IMR-90 (cell line): ENCODE data around the gene FBN1. TPM values are rescaled to one million over a fixed set of nuclear protein-coding genes. Genes with fewer than 3 reads are reported as not detected.

ENCODE experiments used
- ATAC-seq: fragments of 200-7000 bp; cut with Tn5 transposase; 2 replicates; pipeline ENCODE4 v1.9.1; 2020; ENCODE audit warnings: low read depth, mild to moderate bottlenecking, moderate library complexity
- BruUV-seq: library from RNA; stranded (reverse); fragments of 400-500 nt; replicated peaks from 2 replicates; lab custom pipeline; 2021; lab: Mats Ljungman, UMichigan
- CTCF ChIA-PET: fragments of 300-600 bp; formaldehyde crosslinking; extraction: SDS; loops from one replicate; lab custom pipeline; 2021; ENCODE audit warnings: antibody characterized with exemption; lab: Yijun Ruan, JAX
- POLR2A ChIA-PET: fragments of 300-600 bp; sonication (Branson Sonifier 250); formaldehyde crosslinking; loops from one replicate; lab custom pipeline; 2022; ENCODE audit warnings: antibody characterized with exemption; ENCODE audit not compliant: unreplicated experiment; lab: Charles Lee
- DNase-seq: peaks from one replicate; pipeline ENCODE4 v3.0.0; 2013
- H2AFZ ChIP-seq: replicated peaks from 2 replicates; pipeline ENCODE3; 2013; ENCODE audit warnings: low read length, mild to moderate bottlenecking; ENCODE audit not compliant: poor library complexity
- H2AK5ac ChIP-seq: 2 replicates; pipeline ENCODE4 v1.6.1; 2013; ENCODE audit warnings: low read depth, low read length, inconsistent platforms
- H2AK9ac ChIP-seq: replicated peaks from 2 replicates; pipeline ENCODE3; 2013; ENCODE audit warnings: mild to moderate bottlenecking, low read depth, low read length, moderate library complexity; ENCODE audit not compliant: poor library complexity
- H2BK120ac ChIP-seq: 2 replicates; pipeline ENCODE4 v1.6.1; 2013; ENCODE audit warnings: low read depth, low read length, inconsistent platforms
- H2BK15ac ChIP-seq: 3 replicates; pipeline ENCODE4 v1.6.1; 2013; ENCODE audit warnings: low read depth, low read length, inconsistent platforms
- H2BK20ac ChIP-seq: 2 replicates; pipeline ENCODE4 v1.6.1; 2013; ENCODE audit warnings: low read depth, mild to moderate bottlenecking, inconsistent platforms, low read length, moderate library complexity
- H2BK5ac ChIP-seq: 2 replicates; pipeline ENCODE4 v1.6.1; 2013; ENCODE audit warnings: mild to moderate bottlenecking, low read depth, low read length, inconsistent platforms; ENCODE audit not compliant: poor library complexity, severe bottlenecking
- H3K14ac ChIP-seq: replicated peaks from 2 replicates; pipeline ENCODE4 v1.6.1; 2013; ENCODE audit warnings: low read depth, low read length, inconsistent platforms
- H3K18ac ChIP-seq: 2 replicates; pipeline ENCODE4 v1.6.1; 2013; ENCODE audit warnings: low read depth, low read length, control low read depth
- H3K23ac ChIP-seq: 2 replicates; pipeline ENCODE4 v1.6.1; 2013; ENCODE audit warnings: low read depth, low read length, inconsistent platforms
- H3K27ac ChIP-seq: 2 replicates; pipeline ENCODE4 v1.5.1; 2013; ENCODE audit warnings: mild to moderate bottlenecking, control low read depth, low read length; ENCODE audit not compliant: insufficient read depth
- H3K27me3 ChIP-seq: 2 replicates; pipeline ENCODE4 v1.6.1; 2013; ENCODE audit warnings: low read length; ENCODE audit not compliant: control insufficient read depth, insufficient read depth
- H3K36me3 ChIP-seq: 2 replicates; pipeline ENCODE4 v1.6.1; 2013; ENCODE audit warnings: low read length, mixed read lengths; ENCODE audit not compliant: control insufficient read depth, insufficient read depth
- H3K4ac ChIP-seq: 2 replicates; pipeline ENCODE4 v1.6.1; 2013; ENCODE audit warnings: low read depth, low read length, inconsistent platforms
- H3K4me1 ChIP-seq: 2 replicates; pipeline ENCODE4 v1.6.1; 2013; ENCODE audit warnings: low read length, mixed read lengths; ENCODE audit not compliant: control insufficient read depth, insufficient read depth
- H3K4me2 ChIP-seq: 2 replicates; pipeline ENCODE4 v1.6.1; 2013; ENCODE audit warnings: low read depth, mild to moderate bottlenecking, control low read depth, low read length, moderate library complexity
- H3K4me3 ChIP-seq: 2 replicates; pipeline ENCODE4 v1.5.1; 2013; ENCODE audit warnings: low read depth, mild to moderate bottlenecking, control low read depth, low read length, moderate library complexity; ENCODE audit not compliant: insufficient read depth
- H3K56ac ChIP-seq: 2 replicates; pipeline ENCODE4 v1.6.1; 2013; ENCODE audit warnings: low read length, inconsistent platforms; ENCODE audit not compliant: insufficient read depth; ENCODE audit errors: extremely low read depth
- H3K79me1 ChIP-seq, 2 experiments: 2 replicates each; pipeline ENCODE4 v1.6.1; 2013; ENCODE audit warnings: low read length in 2 of 2, inconsistent platforms in 1 of 2, low read depth in 1 of 2
- H3K9ac ChIP-seq: 2 replicates; pipeline ENCODE4 v1.6.1; 2013; ENCODE audit warnings: low read depth, low read length, control low read depth
- H3K9me1 ChIP-seq: 2 replicates; pipeline ENCODE4 v1.6.1; 2013; ENCODE audit warnings: low read length, inconsistent platforms; ENCODE audit not compliant: insufficient read depth
- H3K9me3 ChIP-seq: 2 replicates; pipeline ENCODE4 v1.6.1; 2013; ENCODE audit warnings: low read length; ENCODE audit not compliant: control insufficient read depth, insufficient read depth
- H4K20me1 ChIP-seq: 2 replicates; pipeline ENCODE4 v1.6.1; 2013; ENCODE audit warnings: low read length, inconsistent platforms; ENCODE audit not compliant: insufficient read depth
- H4K5ac ChIP-seq: 2 replicates; pipeline ENCODE4 v1.6.1; 2013; ENCODE audit warnings: mild to moderate bottlenecking, low read depth, low read length, control low read depth
- H4K8ac ChIP-seq, 2 experiments: 2 replicates each; pipeline ENCODE4 v1.6.1; 2013; ENCODE audit warnings: low read depth in 2 of 2, low read length in 2 of 2, control low read depth in 1 of 2, inconsistent platforms in 1 of 2
- H4K91ac ChIP-seq: 2 replicates; pipeline ENCODE4 v1.6.1; 2013; ENCODE audit warnings: low read depth, low read length, inconsistent platforms; ENCODE audit not compliant: insufficient read depth
- BHLHE40 ChIP-seq: fragments of 150-350 bp; IDR thresholded peaks from 2 replicates; pipeline ENCODE4 v1.6.1; 2016; ENCODE audit warnings: mild to moderate bottlenecking, low read depth, low read length
- CEBPB ChIP-seq: IDR thresholded peaks from 2 replicates; pipeline ENCODE4 v1.6.1; 2012; ENCODE audit warnings: low read depth, low read length, improper control_type of control experiment
- CHD1 ChIP-seq: IDR thresholded peaks from 2 replicates; pipeline ENCODE4 v1.6.1; 2012; ENCODE audit warnings: low read depth, low read length, improper control_type of control experiment
- FOS ChIP-seq: fragments of 150-350 bp; IDR thresholded peaks from 2 replicates; pipeline ENCODE4 v1.6.1; 2016; ENCODE audit warnings: low read depth, low read length
- MAFK ChIP-seq: IDR thresholded peaks from 2 replicates; pipeline ENCODE4 v1.6.1; 2012; ENCODE audit warnings: low read depth, low read length, improper control_type of control experiment
- MAZ ChIP-seq: IDR thresholded peaks from 2 replicates; pipeline ENCODE4 v1.6.1; 2012; ENCODE audit warnings: low read depth, mild to moderate bottlenecking, low read length, improper control_type of control experiment, moderate library complexity, borderline replicate concordance
- MXI1 ChIP-seq: IDR thresholded peaks from 2 replicates; pipeline ENCODE4 v1.6.1; 2012; ENCODE audit warnings: low read depth, mild to moderate bottlenecking, low read length, moderate library complexity, borderline replicate concordance
- NFE2L2 ChIP-seq: fragments of 150-350 bp; IDR thresholded peaks from 2 replicates; pipeline ENCODE4 v1.6.1; 2016; ENCODE audit warnings: low read depth, mild to moderate bottlenecking, low read length
- POLR2A ChIP-seq: IDR thresholded peaks from 2 replicates; pipeline ENCODE4 v1.6.1; 2012; ENCODE audit warnings: mild to moderate bottlenecking, low read depth, low read length
- RAD21 ChIP-seq: IDR thresholded peaks from 2 replicates; pipeline ENCODE4 v1.6.1; 2012; ENCODE audit warnings: low read length, improper control_type of control experiment
- RCOR1 ChIP-seq: IDR thresholded peaks from 2 replicates; pipeline ENCODE4 v1.6.1; 2012; ENCODE audit warnings: mild to moderate bottlenecking, low read length, improper control_type of control experiment; ENCODE audit not compliant: insufficient replicate concordance
- RFX5 ChIP-seq: IDR thresholded peaks from 2 replicates; pipeline ENCODE4 v1.8.0; 2012; ENCODE audit warnings: low read depth, mild to moderate bottlenecking, low read length, moderate library complexity
- SMC3 ChIP-seq: fragments of 150-350 bp; IDR thresholded peaks from 2 replicates; pipeline ENCODE4 v1.6.1; 2016; ENCODE audit warnings: low read depth, mild to moderate bottlenecking, antibody characterized with exemption, low read length, moderate library complexity
- WGBS, 2 experiments: methylation state at CpG; one replicate each; pipeline versions ENCODE4 v1.1.5 to v1.1.7; 2013; ENCODE audit warnings: missing lambda C conversion rate in 2 of 2; ENCODE audit not compliant: insufficient read length in 1 of 2; ENCODE audit errors: extremely low coverage in 2 of 2; 5-methylcytosine and 5-hydroxymethylcytosine counted together
- dilution Hi-C: fragments of 300-500 bp; cut with HindIII; formaldehyde crosslinking; loops from one replicate; pipeline ENCODE4 v1.14.3; 2018; ENCODE audit warnings: low sequenced_read_pairs; ENCODE audit not compliant: unreplicated experiment
- in situ Hi-C: fragments of 300-500 bp; cut with MboI; formaldehyde crosslinking; loops from 3 replicates; pipeline ENCODE4 v1.14.3; 2019; ENCODE audit warnings: low sequenced_read_pairs, inconsistent platforms, mixed read lengths
- intact Hi-C: fragments of 100-400 bp; cut with micrococcal nuclease; formaldehyde crosslinking; loops from 2 replicates; pipeline ENCODE4 v1.10.0; 2022
- polyA plus RNA-seq, 3 experiments: library from polyadenylated mRNA; depleted of rRNA; stranded (reverse); fragments of >200 nt; gene quantifications; 2 replicates each; pipeline ENCODE4 v1.2.3, GENCODE V29; 2012; ENCODE audit warnings: low replicate concordance in 1 of 3
- total RNA-seq: library from RNA; depleted of rRNA; stranded (reverse); fragments of >200 nt; gene quantifications from 2 replicates; pipeline ENCODE4 v1.2.3, GENCODE V29; 2012
- TF ChIP-seq, protein P1 (sequence below): fragments of 150-350 bp; IDR thresholded peaks from 2 replicates; pipeline ENCODE4 v1.6.1; 2017; ENCODE audit warnings: mild to moderate bottlenecking, antibody characterized with exemption, low read length, low read depth
- TF ChIP-seq, protein P2 (sequence below): fragments of 150-350 bp; IDR thresholded peaks from 2 replicates; pipeline ENCODE4 v1.6.1; 2016; ENCODE audit warnings: low read depth, mild to moderate bottlenecking, low read length, moderate library complexity, borderline replicate concordance
- TF ChIP-seq, protein P3 (sequence below): conservative IDR thresholded peaks from 2 replicates; pipeline ENCODE4 v1.5.1; 2012; ENCODE audit warnings: mild to moderate bottlenecking, low read depth, low read length, improper control_type of control experiment

FBN1 gene
- total and polyA plus RNA-seq, 2 of the 4 experiments (the other 2 are of a cell fraction): 134 to 283 TPM

DNA sequence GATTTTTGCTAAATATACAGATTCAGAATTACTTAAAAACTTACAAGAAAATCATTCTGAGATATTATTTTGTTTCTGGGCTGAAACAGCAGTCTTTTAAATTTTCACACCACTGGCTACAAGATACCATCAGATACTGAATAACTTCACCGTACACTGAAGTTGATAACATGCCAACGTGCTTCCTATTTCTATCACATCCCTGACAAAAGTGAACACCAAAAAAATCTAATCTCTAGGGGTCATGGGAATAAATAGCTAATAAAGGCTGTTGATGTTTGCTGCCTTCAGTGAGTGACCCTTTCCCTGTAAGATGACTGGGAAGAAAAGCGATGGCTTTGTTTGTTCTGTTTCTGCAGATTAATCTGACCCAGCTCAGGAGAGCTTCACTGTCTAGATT lies 193.8 kb downstream of the FBN1 start:
- Histone ChIP-seq H4K5ac (no peak overlapping the region), H3K18ac (no peak overlapping the region), H3K56ac (no peak overlapping the region), H2BK5ac (no peak overlapping the region), H3K4ac (no peak overlapping the region), H2AK9ac (no peak overlapping the region), H2BK120ac (no peak overlapping the region), H3K27me3 (no peaks in the 10 kb centered on the region), H3K4me2 (no peak overlapping the region), H3K9ac (no peak overlapping the region), H2AK5ac (no peak overlapping the region), H2BK15ac (no peak overlapping the region), H4K20me1 (no peaks in the 10 kb centered on the region), H3K14ac (no peak overlapping the region), H3K9me3 (no peaks in the 10 kb centered on the region), H3K36me3 (peaks cover 52% of the 10 kb centered on the region), H3K4me1 (peaks cover 7% of the 10 kb centered on the region), H3K9me1 (peaks cover 9% of the 10 kb centered on the region), H4K91ac (no peak overlapping the region), H3K4me3 (no peak overlapping the region), H2AFZ (no peak overlapping the region), H3K23ac (no peak overlapping the region), H2BK20ac (no peak overlapping the region), H3K79me1 (peaks cover 0 to 17% of the 10 kb centered on the region in 2 experiments; a peak in 3 of 4 replicates), H4K8ac (no peak overlapping the region), H3K27ac (no peak overlapping the region)
- DNase-seq (no peak), ATAC-seq (no peak)
- BruUV-seq: no TSS peak
- dilution Hi-C loops: no loop called here
- in situ Hi-C loops: no loop called here
- POLR2A ChIA-PET: no interaction called here
- CTCF ChIA-PET: no interaction called here
- TF ChIP-seq POLR2A (no peak), RCOR1 (no peak), MAZ (no peak), CHD1 (no peak), RAD21 (no peak), BHLHE40 (no peak), NFE2L2 (no peak), MAFK (no peak), RFX5 (no peak), SMC3 (no peak), FOS (no peak), MXI1 (no peak), CEBPB (no peak)
- TF ChIP-seq, protein P1, sequence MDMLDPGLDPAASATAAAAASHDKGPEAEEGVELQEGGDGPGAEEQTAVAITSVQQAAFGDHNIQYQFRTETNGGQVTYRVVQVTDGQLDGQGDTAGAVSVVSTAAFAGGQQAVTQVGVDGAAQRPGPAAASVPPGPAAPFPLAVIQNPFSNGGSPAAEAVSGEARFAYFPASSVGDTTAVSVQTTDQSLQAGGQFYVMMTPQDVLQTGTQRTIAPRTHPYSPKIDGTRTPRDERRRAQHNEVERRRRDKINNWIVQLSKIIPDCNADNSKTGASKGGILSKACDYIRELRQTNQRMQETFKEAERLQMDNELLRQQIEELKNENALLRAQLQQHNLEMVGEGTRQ: no peak
- TF ChIP-seq, protein P2, sequence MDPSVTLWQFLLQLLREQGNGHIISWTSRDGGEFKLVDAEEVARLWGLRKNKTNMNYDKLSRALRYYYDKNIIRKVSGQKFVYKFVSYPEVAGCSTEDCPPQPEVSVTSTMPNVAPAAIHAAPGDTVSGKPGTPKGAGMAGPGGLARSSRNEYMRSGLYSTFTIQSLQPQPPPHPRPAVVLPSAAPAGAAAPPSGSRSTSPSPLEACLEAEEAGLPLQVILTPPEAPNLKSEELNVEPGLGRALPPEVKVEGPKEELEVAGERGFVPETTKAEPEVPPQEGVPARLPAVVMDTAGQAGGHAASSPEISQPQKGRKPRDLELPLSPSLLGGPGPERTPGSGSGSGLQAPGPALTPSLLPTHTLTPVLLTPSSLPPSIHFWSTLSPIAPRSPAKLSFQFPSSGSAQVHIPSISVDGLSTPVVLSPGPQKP: no peak
- TF ChIP-seq, protein P3, sequence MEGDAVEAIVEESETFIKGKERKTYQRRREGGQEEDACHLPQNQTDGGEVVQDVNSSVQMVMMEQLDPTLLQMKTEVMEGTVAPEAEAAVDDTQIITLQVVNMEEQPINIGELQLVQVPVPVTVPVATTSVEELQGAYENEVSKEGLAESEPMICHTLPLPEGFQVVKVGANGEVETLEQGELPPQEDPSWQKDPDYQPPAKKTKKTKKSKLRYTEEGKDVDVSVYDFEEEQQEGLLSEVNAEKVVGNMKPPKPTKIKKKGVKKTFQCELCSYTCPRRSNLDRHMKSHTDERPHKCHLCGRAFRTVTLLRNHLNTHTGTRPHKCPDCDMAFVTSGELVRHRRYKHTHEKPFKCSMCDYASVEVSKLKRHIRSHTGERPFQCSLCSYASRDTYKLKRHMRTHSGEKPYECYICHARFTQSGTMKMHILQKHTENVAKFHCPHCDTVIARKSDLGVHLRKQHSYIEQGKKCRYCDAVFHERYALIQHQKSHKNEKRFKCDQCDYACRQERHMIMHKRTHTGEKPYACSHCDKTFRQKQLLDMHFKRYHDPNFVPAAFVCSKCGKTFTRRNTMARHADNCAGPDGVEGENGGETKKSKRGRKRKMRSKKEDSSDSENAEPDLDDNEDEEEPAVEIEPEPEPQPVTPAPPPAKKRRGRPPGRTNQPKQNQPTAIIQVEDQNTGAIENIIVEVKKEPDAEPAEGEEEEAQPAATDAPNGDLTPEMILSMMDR: no peak
- no CpG with 5 or more reads among the region's 3 CpGs for WGBS, 2 experiments
- intact Hi-C loops: no loop called here
